HUES64 (cell line): ENCODE measurements around the gene PYGM.

Experiments
- H3K27ac ChIP-seq: 2 replicates; pipeline ENCODE4 v1.7.0; 2013; ENCODE audit warnings: low read depth, low read length, inconsistent platforms
- H3K27me3 ChIP-seq: 2 replicates; pipeline ENCODE4 v1.6.1; 2013; ENCODE audit warnings: mild to moderate bottlenecking, low read length; ENCODE audit not compliant: insufficient read depth
- H3K36me3 ChIP-seq: 2 replicates; pipeline ENCODE4 v1.6.1; 2013; ENCODE audit warnings: mild to moderate bottlenecking, low read length; ENCODE audit not compliant: insufficient read depth
- H3K4me1 ChIP-seq: 2 replicates; pipeline ENCODE4 v1.6.1; 2013; ENCODE audit warnings: mild to moderate bottlenecking, low read length, moderate library complexity; ENCODE audit not compliant: insufficient read depth
- H3K4me3 ChIP-seq: 2 replicates; pipeline ENCODE4 v1.5.1; 2013; ENCODE audit warnings: mild to moderate bottlenecking, low read length, moderate library complexity
- H3K9ac ChIP-seq: 2 replicates; pipeline ENCODE4 v1.6.1; 2013; ENCODE audit warnings: mild to moderate bottlenecking, low read depth, low read length
- H3K9me3 ChIP-seq: 2 replicates; pipeline ENCODE4 v1.6.1; 2013; ENCODE audit warnings: low read depth, low read length; ENCODE audit not compliant: insufficient read depth
- WGBS: fragments of 150-250, 120-280 bp; methylation state at CpG from one replicate; pipeline ENCODE4 v1.1.7; 2013; ENCODE audit warnings: missing lambda C conversion rate; 5-methylcytosine and 5-hydroxymethylcytosine counted together

PYGM gene

GRCh38 chr11:64766881-64767280, 7.1 kb upstream of the PYGM start:
- Histone ChIP-seq H3K4me3 (no peak overlapping the region), H3K27me3 (no peaks in the 10 kb centered on the region), H3K9ac (no peak overlapping the region), H3K4me1 (peaks cover 39% of the 10 kb centered on the region), H3K27ac (peak overlapping the region; percentile 32; the same call in 1 of the 2 replicates), H3K9me3 (no peaks in the 10 kb centered on the region), H3K36me3 (peaks cover 80% of the 10 kb centered on the region)
- WGBS, result 97% methylated on average over 11 of the region's 11 CpGs

GRCh38 chr11:64765851-64766665, 6.3 kb upstream of the PYGM start:
- Histone ChIP-seq H3K27me3 (no peaks in the 10 kb centered on the region), H3K9ac (no peak overlapping the region), H3K9me3 (no peaks in the 10 kb centered on the region), H3K36me3 (peaks cover 72% of the 10 kb centered on the region), H3K4me3 (no peak overlapping the region), H3K27ac (no peak overlapping the region), H3K4me1 (peaks cover 43% of the 10 kb centered on the region)
- 87% methylated on average over 30 of the region's 42 CpGs for WGBS

- WGBS, result 93% methylated on average over 29 of the region's 30 CpGs
- Histone ChIP-seq H3K4me1 (peaks cover 50% of the 10 kb centered on the region), H3K27me3 (no peaks in the 10 kb centered on the region), H3K4me3 (no peak overlapping the region), H3K9me3 (no peaks in the 10 kb centered on the region), H3K27ac (no peak overlapping the region), H3K9ac (no peak overlapping the region), H3K36me3 (peaks cover 65% of the 10 kb centered on the region)
Measured at GRCh38 chr11:64765291-64765850, 5.6 kb upstream of the PYGM start.

GRCh38 chr11:64764753-64765152, 5.0 kb upstream of the PYGM start:
- Histone ChIP-seq H3K9me3 (no peaks in the 10 kb centered on the region), H3K4me1 (peaks cover 56% of the 10 kb centered on the region), H3K4me3 (no peak overlapping the region), H3K9ac (no peak overlapping the region), H3K27ac (peak overlapping the region; percentile 98; the same call in 1 of the 2 replicates), H3K36me3 (peaks cover 59% of the 10 kb centered on the region), H3K27me3 (no peaks in the 10 kb centered on the region)
- 93% methylated on average over 7 of the region's 8 CpGs for WGBS

- WGBS, result 74% methylated on average over 10 of the region's 11 CpGs
- Histone ChIP-seq H3K36me3 (peaks cover 53% of the 10 kb centered on the region), H3K9ac (peak overlapping the region; percentile 51), H3K4me1 (peaks cover 63% of the 10 kb centered on the region), H3K27ac (peak overlapping the region; percentile 98), H3K27me3 (no peaks in the 10 kb centered on the region), H3K4me3 (no peak overlapping the region), H3K9me3 (no peaks in the 10 kb centered on the region)
Measured at GRCh38 chr11:64764040-64764611, 4.4 kb upstream of the PYGM start.

GRCh38 chr11:64763526-64764039, 3.8 kb upstream of the PYGM start:
- H3K27ac ChIP-seq, result peak overlapping the region; percentile 98
- H3K36me3 ChIP-seq, result peaks cover 47% of the 10 kb centered on the region
- H3K9ac ChIP-seq, result peak overlapping the region; percentile 51
- 60% methylated on average over 6 of the region's 6 CpGs for WGBS
- no peaks in the 10 kb centered on the region for H3K27me3 ChIP-seq
- H3K9me3 ChIP-seq, result no peaks in the 10 kb centered on the region
- peaks cover 63% of the 10 kb centered on the region for H3K4me1 ChIP-seq
- H3K4me3 ChIP-seq, result peak overlapping the region; percentile 2; the same call in 1 of the 2 replicates

GRCh38 chr11:64762674-64763525, 3.1 kb upstream of the PYGM start:
- 23% methylated on average over 11 of the region's 13 CpGs for WGBS
- H3K4me1 ChIP-seq, result peaks cover 63% of the 10 kb centered on the region
- peaks cover 40% of the 10 kb centered on the region for H3K36me3 ChIP-seq
- peak overlapping the region; percentile 98 for H3K27ac ChIP-seq
- peak overlapping the region; percentile 9 for H3K4me3 ChIP-seq
- H3K27me3 ChIP-seq, result no peaks in the 10 kb centered on the region
- H3K9ac ChIP-seq, result peak overlapping the region; percentile 51
- H3K9me3 ChIP-seq, result no peaks in the 10 kb centered on the region

GRCh38 chr11:64762277-64762673, 2.5 kb upstream of the PYGM start:
- Histone ChIP-seq H3K9ac (peak overlapping the region; percentile 51), H3K4me3 (no peak overlapping the region), H3K4me1 (peaks cover 61% of the 10 kb centered on the region), H3K9me3 (no peaks in the 10 kb centered on the region), H3K27ac (peak overlapping the region; percentile 98), H3K27me3 (no peaks in the 10 kb centered on the region), H3K36me3 (peaks cover 34% of the 10 kb centered on the region)
- 66% methylated on average over 5 of the region's 5 CpGs for WGBS

- 81% methylated on average over 7 of the region's 7 CpGs for WGBS
- H3K27me3 ChIP-seq, result no peaks in the 10 kb centered on the region
- H3K4me3 ChIP-seq, result no peak overlapping the region
- peaks cover 59% of the 10 kb centered on the region for H3K4me1 ChIP-seq
- H3K27ac ChIP-seq, result peak overlapping the region; percentile 75; the same call in 1 of the 2 replicates
- no peak overlapping the region for H3K9ac ChIP-seq
- H3K9me3 ChIP-seq, result no peaks in the 10 kb centered on the region
- peaks cover 23% of the 10 kb centered on the region for H3K36me3 ChIP-seq
Measured at GRCh38 chr11:64760759-64761420, 1.1 kb upstream of the PYGM start.

GRCh38 chr11:64759131-64759721, 548 bp downstream of the PYGM start:
- WGBS, result 79% methylated on average over 21 of the region's 21 CpGs
- no peak overlapping the region for H3K4me3 ChIP-seq
- no peaks in the 10 kb centered on the region for H3K9me3 ChIP-seq
- peaks cover 47% of the 10 kb centered on the region for H3K4me1 ChIP-seq
- no peaks in the 10 kb centered on the region for H3K27me3 ChIP-seq
- no peak overlapping the region for H3K9ac ChIP-seq
- H3K27ac ChIP-seq, result peak overlapping the region; percentile 75; the same call in 1 of the 2 replicates
- H3K36me3 ChIP-seq, result peaks cover 8% of the 10 kb centered on the region
